CD4-positive, alpha-beta T cell treated with Interleukin-10 for 1 hour (primary cell): ENCODE results near the gene MAP3K9.
"Not testable (repeated sequence)": the region's sequence is repeated elsewhere in the genome, so short reads cannot be mapped to it uniquely, and the experiment has no call there.

ENCODE experiments used
- DNase-seq: peaks from one replicate; pipeline ENCODE4 v3.0.0-alpha.2; 2020

MAP3K9 gene

GRCh38 chr14:70718383-70719118 lies 90.8 kb downstream of the MAP3K9 start:
- no peak for DNase-seq

- no peak for DNase-seq
These were observed 92.4 kb downstream of the MAP3K9 start for GRCh38 chr14:70716958-70717357.

- DNase-seq, result no peak
These were observed 92.8 kb downstream of the MAP3K9 start for GRCh38 chr14:70716483-70716882.

- DNase-seq, result peak; percentile 64
These were observed 95.2 kb downstream of the MAP3K9 start for GRCh38 chr14:70714055-70714550.

GRCh38 chr14:70713511-70713916 lies 95.8 kb downstream of the MAP3K9 start:
- DNase-seq, result no peak

- no peak for DNase-seq
These were observed 96.2 kb downstream of the MAP3K9 start for GRCh38 chr14:70713096-70713495.

- DNase-seq, result no peak
These were observed 97.9 kb downstream of the MAP3K9 start for GRCh38 chr14:70711451-70711850.

- no peak for DNase-seq
These were observed 99.5 kb downstream of the MAP3K9 start for GRCh38 chr14:70709726-70710382.

GRCh38 chr14:70708717-70709570 lies 100.4 kb downstream of the MAP3K9 start:
- DNase-seq, result no peak

GRCh38 chr14:70707138-70708038 lies 101.9 kb downstream of the MAP3K9 start:
- no peak for DNase-seq

- DNase-seq, result no peak
These were observed 103.1 kb downstream of the MAP3K9 start for GRCh38 chr14:70706177-70706576.

GRCh38 chr14:70704960-70705359 lies 104.4 kb downstream of the MAP3K9 start:
- DNase-seq, result no peak

- not testable (repeated sequence) for DNase-seq
These were observed 105.6 kb downstream of the MAP3K9 start for GRCh38 chr14:70703621-70704168.

GRCh38 chr14:70702161-70702560 lies 107.2 kb downstream of the MAP3K9 start:
- no peak for DNase-seq

GRCh38 chr14:70701610-70702009 lies 107.7 kb downstream of the MAP3K9 start:
- DNase-seq, result no peak

GRCh38 chr14:70700955-70701585 lies 108.2 kb downstream of the MAP3K9 start:
- DNase-seq, result no peak

GRCh38 chr14:70699646-70700045 lies 109.7 kb downstream of the MAP3K9 start:
- no peak for DNase-seq

- DNase-seq, result no peak
These were observed 111.0 kb downstream of the MAP3K9 start for GRCh38 chr14:70698288-70698687.

- no peak for DNase-seq
These were observed 111.6 kb downstream of the MAP3K9 start for GRCh38 chr14:70697701-70698100.

GRCh38 chr14:70696026-70696425 lies 113.3 kb downstream of the MAP3K9 start:
- DNase-seq, result no peak

- no peak for DNase-seq
These were observed 117.1 kb downstream of the MAP3K9 start for GRCh38 chr14:70692210-70692609.
